Bone marrow (tissue), 2 donors: Measurements from ENCODE around the gene B3GNT3.

Experiments
- DNase-seq, 2 donors: peaks; one replicate each; lab custom pipeline; 2025; lab: John Stamatoyannopoulos, UW

B3GNT3 gene

DNA sequence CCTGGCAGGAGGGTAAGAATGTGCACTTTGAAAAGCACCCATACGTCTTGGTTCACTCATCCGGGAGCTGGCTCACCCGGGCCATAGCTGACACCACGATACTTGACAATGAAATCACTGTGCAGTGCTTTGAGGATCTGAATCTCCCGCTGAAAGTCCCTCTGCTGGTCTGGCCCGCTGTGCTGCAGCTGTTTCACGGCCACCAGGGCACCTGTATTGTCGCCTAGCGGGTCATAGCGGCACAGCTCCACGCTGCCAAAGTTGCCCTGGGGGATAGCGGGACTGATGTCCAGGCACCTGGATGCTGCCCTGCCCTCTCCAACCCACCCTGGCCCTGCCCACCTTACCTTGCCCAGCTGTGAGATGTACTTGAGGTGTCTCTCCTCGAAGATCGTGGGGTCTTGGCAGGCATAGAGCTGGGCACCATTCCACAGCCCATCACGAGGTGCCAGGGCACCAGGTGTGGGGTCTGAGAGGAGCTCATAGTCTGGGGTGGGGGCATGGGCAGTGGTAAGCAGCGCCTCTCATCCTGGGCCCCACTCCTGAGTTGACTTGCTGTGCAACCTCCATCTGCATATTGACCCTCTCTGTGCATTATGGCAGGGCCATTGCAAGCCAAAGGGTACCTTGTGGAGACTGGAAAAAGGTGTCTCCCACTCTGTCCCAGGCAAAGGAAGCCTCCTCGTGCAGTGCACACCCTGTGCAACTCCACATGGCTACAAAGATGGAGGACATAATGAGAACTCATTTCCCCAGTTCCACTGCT lies 37.7 kb downstream of the B3GNT3 start:
- no peak for DNase-seq

- DNase-seq = no peak
Observed at GRCh38 chr19:17834350-17835181, 39.6 kb downstream of the B3GNT3 start.

GRCh38 chr19:17835182-17836006 lies 40.5 kb downstream of the B3GNT3 start:
- no peak for DNase-seq

DNA sequence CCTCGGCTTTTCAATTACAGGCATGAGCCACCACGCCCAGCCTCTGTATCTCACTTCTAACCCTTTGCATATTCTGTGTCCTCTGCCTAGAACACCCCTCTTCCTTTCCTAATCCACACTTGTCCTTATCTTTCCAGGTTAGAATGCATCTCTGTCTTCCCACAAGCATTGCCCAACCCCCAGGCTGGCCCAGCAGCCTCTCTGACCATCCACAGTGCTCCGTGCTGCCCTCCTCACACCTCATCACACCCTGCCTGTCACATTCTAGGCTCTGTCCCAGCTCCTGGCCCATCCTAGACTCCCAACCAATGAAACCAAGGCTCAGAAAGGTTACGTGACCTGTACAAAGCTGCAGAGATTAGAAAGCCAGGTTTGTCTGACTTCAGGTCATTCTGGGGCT lies 41.6 kb downstream of the B3GNT3 start:
- no peak for DNase-seq

DNA sequence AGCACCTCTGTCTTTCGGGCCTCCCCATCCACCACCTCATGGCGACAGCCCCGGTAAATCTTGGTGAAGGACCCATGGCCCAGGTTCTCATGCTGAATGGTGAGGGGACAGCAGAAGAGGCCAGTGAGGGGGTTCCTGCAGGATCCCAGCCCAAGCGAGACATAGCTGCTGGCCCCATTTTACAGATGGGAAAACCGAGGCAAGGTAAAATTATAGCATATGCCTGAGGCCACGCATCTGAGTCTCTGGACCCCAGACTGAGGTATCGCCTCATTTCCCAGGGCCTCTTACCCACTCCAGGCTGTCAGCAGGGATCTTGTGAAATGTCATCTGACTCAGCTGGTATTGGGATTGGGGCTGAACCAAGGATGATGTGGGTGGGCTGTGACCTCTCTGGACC lies 43.0 kb downstream of the B3GNT3 start:
- no peak for DNase-seq

DNA sequence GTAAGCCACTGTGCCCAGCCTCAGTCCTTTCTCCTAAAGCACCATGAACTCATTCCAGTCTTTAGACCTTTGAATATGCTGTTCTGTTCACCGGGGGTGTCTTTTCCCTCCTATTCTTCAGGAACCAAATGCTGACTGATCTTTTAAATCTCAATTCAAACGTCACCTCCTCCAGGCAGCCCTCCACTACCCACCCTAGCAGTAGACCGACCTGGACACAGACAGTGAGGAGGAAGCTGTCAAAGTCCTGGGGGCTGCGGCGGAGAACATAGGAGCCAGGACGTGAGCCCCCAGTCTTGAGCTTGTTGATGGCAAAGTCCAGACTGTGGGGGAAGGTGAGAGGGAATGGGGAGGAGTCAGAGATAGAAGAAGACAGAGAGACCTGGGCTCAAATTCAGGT lies 45.1 kb downstream of the B3GNT3 start:
- no peak for DNase-seq

GRCh38 chr19:17841371-17841809 lies 46.5 kb downstream of the B3GNT3 start:
- DNase-seq = no peak

DNA sequence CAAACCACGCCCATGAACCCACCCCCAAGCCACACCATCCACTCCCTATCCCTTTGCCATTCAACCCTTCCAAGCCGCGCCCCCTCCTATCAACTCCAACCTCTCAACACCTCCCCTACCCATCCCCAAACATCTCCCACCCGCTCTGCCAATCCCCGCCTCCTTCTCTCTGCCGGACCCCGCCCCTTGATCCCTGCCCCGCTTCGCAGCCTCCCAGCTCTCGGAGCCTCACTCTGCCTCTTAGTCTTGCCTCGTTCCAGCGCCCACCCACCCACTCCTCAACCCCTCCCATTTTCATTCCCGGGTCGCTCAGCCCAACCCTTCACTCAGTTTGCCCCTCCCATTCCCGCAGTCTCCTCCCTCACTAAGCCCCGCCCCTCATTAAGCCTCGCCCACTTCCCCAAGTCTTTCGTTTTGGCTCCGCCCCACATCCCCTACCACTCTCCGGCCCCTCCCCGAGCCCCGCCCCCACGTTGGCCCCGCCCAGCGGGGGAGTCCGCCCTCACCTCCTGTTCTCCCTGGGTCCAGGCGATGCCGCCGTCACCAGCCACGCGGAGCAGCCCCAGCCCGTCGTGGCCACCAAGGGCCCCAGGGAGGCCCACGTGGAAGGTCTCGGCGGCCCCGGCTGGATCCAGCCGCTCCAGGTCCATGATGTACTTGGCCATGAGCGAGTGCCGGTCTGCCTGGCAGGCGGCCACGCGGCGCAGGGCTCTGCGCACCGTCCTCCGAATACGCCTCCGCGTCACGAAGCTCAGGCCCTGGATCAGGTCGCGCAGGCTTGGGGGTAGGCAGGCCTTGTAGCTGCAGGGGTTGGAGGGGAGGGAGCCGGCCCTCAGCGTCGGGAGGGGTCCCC lies 47.1 kb downstream of the B3GNT3 start:
- no peak for DNase-seq

GRCh38 chr19:17842663-17843291 lies 47.8 kb downstream of the B3GNT3 start:
- no peak for DNase-seq

GRCh38 chr19:17843292-17843827 lies 48.4 kb downstream of the B3GNT3 start:
- DNase-seq = no peak

- DNase-seq = no peak
Observed at GRCh38 chr19:17843908-17844490, 49.1 kb downstream of the B3GNT3 start.

DNA sequence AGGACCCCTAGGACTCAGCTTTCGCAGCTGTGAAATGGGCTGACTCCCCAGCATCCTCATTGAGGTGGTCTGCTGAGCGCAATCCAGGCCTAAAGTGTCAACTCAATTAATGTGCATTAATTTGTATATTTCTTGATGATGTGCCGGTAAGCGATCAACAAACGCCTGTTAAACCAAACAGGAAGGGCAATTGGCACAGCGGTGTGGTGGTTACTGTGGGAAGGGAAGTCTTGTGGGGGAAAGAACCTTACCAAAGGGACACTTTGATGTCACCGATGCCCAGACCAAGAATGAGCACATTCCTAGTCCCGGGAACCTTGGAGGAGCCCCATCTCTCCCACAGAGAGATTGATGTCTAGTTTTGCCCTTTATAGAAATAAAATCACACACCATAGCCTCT lies 51.2 kb downstream of the B3GNT3 start:
- DNase-seq = no peak

DNA sequence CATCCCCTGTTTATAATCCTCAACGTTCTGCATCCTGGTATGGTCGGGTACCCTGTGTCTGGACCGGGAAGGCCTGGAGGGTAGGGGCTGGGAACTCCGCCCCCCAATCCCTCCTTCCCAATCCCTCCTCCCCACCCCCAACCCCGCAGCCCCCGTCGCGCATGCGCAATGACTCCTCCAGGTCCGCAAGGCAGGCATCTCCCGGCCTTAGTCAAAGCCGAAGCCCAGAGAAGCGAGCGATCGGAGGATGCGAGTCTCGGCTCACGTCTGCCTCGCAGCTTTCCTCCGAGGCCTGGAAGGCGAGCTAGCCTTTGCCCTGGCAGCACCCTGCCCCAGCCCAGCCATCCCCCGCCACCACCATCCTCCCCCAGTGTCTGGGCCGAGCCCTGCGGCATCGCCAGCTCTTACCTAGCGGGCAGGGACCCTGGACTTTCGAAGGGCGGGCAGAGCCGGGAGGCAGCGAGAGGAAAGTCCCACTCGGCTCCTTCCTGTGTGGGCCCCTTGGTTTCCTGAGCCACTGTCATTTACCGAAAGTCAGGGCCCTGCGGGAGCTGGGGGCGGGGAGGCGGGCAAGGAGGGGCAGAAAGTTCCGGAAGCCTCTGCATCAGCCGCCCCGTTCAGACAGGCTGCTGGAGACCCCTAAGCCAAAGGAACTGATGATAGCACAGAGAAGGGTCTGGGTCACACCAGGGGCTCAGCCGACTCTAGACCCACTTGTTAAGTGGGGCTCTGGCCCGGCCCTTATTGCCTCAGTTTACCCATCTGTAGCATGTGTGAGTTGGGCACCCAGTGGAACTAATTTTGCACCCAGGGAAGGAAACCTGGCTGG lies 52.8 kb downstream of the B3GNT3 start, which contains the start of gene JAK3:
TSS of gene JAK3 (minus strand) at position 445 of the 829 bp plus-strand sequence. CDS start 3,565 bp downstream, outside the sequence.
- DNase-seq = peak; percentile 83 to 96

GRCh38 chr19:17848595-17849292 lies 53.8 kb downstream of the B3GNT3 start:
- DNase-seq = no peak

- DNase-seq = no peak
Observed at GRCh38 chr19:17854061-17854460, 59.1 kb downstream of the B3GNT3 start.

DNA sequence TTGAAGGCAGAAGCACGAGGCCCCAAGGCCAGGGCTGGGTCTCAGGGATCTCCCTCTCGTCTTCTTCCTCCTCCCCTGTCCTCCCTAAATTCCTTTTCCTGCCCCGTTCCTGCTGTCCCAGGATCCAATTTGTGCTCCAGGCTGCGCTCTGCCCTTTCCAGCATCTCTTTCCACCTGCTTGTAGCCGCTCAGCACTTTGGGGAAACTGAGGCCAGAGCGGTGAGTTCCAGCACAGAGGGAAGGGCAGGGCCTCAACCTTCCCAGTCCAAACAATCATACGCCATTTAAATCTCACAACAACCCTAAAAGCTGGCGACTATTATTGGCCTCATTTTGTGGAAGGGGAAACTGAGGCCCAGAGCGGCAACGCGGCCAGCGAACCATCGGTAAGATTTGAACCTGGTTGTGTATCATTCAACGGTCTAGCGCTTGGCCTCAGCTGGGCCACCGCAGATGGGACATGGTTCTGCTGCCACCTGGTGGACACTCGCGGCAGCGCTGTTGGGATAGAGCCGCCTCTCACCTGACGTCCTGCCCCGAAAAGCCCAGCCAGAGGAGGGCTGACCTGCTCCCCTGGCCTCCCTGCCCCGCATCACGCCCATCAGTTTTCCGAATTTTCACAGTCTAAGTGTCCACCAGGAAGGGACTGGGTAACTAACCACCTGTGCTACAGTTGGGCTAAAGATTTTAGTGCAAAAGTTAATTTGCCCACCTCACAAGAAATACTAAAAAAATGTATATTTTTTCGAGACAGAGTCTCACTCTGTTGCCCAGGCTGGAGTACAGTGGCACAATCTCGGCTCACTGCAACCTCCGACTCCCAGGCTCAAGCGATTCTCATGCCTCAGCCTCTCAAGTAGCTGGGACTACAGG lies 60.6 kb downstream of the B3GNT3 start:
- peak; percentile 60 to 76 for DNase-seq

DNA sequence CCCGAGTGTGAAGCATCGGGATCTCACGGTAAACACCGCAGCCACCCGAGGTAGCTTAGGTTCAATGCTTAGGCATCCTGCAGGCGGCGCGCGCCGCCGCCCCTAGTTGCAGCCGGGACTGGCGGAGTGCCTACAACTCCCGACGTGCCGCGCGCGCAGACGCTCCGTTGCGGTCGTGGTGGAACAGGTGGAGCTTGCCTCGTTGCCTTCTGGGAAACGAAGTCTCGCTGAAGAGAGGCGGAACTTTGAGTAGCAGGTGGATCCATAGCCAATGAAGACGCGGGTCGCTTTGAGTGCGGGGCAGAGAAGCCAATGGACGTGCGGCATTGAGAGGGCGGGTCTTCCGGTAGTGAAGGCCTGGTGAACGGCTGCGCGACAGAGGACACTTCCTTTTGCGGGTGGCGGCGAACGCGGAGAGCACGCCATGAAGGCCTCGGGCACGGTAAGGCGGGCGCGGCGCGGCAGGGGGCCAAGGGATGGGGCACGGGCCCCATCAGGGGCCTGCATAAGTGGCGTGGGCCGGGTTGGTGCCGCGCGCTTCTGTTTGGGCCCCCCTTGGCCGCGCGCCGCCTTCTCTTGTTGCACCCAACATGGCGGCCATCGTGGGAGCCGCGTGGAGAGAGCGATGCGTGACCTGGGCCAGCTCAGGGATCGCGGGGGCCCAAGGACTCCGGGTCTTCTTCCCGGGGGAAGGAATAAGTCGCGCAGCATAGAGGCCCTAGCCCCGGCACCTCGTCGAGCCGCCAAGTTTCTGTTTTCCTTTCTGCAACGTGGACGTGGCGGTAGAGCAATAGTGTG lies 64.8 kb downstream of the B3GNT3 start, which contains the start of gene RPL18A:
TSS of gene RPL18A (plus strand) at position 378 of the 798 bp plus-strand sequence. CDS start at position 425, 47 bp downstream.
- peak; percentile 80 to 99 for DNase-seq
